T1000 (cell line): ENCODE measurements around the gene TMCC2.
"Not testable (repeated sequence)": the region's sequence is repeated elsewhere in the genome, so short reads cannot be mapped to it uniquely, and the experiment has no call there.

Experiments used
- DNase-seq: peaks from one replicate; lab custom pipeline; 2025; ENCODE audit warnings: mixed read lengths; lab: John Stamatoyannopoulos, UW

The TMCC2 gene

GRCh38 chr1:205261946-205262691 is 34.4 kb downstream of the TMCC2 start:
- no peak for DNase-seq

GRCh38 chr1:205262731-205263171 is 35.0 kb downstream of the TMCC2 start:
- DNase-seq = no peak

DNA sequence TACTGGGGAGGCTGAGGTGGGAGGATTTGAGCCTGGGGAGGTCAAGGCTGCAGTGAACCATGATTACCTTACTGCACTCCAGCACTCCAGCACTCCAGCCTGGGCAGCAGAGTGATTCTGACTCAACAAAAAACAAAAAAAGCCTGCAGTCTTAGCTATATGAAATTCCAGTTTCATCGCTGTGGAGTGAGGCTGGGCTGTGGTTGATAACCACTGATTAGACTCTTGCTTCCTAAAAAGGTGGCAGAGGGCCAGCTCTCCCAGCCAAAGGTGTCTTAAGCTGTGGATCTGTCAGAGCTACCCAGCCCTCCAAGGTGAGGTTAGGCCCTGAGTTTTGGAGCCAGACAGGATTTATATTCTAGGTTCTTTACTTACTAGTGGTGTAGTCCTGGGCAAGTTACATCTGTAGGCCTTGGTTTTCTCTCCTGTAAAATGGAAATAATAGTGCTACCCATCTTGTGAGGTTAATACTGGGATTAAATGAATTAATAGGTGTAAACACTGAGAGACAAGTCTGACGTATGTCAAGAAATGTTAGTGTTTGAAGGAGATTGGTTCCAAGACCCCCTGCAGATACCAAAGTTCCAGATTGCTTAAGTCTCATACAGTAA is 35.9 kb downstream of the TMCC2 start:
- DNase-seq = no peak

- DNase-seq = no peak
Observed at GRCh38 chr1:205266611-205267305, 39.0 kb downstream of the TMCC2 start.

- no peak for DNase-seq
Observed at GRCh38 chr1:205267306-205267902, 39.7 kb downstream of the TMCC2 start.

DNA sequence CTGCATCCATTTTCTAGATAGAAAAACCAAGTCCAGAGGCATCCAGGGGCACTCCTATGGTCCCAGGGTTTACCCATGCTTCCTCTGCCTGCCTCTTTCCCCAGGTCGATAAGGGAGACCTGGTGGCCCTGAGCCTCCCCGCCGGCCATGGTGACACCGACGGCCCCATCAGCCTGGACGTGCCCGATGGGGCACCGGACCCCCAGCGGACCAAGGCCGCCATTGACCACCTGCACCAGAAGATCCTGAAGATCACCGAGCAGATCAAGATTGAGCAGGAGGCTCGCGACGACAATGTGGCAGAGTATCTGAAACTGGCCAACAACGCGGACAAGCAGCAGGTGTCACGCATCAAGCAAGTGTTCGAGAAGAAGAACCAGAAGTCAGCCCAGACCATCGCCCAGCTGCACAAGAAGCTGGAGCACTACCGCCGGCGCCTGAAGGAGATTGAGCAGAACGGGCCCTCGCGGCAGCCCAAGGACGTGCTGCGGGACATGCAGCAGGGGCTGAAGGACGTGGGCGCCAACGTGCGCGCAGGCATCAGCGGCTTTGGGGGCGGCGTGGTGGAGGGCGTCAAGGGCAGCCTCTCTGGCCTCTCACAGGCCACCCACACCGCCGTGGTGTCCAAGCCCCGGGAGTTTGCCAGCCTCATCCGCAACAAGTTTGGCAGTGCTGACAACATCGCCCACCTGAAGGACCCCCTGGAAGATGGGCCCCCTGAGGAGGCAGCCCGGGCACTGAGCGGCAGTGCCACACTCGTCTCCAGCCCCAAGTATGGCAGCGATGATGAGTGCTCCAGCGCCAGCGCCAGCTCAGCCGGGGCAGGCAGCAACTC is 41.3 kb downstream of the TMCC2 start:
- no peak for DNase-seq

- no peak for DNase-seq
Observed at GRCh38 chr1:205269711-205270110, 42.0 kb downstream of the TMCC2 start.

DNA sequence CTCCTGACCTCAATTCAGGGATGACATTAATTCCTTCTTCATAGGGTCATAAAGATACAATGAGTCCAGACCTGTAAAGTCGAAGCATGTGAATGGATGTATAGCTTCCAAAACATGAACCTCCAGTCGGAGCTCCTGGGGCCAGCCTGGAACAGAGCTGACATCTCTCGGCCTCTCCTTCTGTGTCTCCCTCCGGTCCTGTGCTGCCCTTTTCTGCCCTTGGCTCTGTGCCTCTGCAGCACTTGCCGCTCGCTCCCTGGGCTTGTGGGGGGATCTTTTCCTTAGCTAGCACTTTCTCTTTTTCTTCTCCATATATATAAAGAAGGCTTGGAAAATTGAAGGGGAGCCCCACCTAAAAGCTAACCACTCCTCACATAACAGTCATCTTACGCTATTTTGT is 42.5 kb downstream of the TMCC2 start:
- no peak for DNase-seq

DNA sequence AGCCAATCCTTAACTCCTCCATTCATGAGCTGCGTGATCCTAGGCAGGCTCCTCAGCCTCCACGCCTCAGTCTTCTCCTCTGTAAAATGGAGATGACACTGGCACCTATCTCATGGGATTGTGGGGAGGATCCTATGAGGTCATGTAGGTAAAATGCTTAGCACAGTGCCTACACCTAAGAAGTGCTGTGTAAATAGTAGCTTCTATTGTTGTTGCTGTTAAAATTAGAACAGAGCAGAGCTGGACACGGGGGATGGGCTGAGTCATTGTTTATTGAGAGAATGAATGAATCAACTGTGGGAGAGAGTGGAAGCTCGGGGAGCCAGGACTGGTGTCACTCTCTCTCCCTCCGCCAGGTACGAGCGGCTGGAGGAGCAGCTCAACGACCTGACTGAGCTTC is 43.0 kb downstream of the TMCC2 start:
- DNase-seq = peak; percentile 22

GRCh38 chr1:205271277-205271676 is 43.5 kb downstream of the TMCC2 start:
- DNase-seq = peak; percentile 50

DNA sequence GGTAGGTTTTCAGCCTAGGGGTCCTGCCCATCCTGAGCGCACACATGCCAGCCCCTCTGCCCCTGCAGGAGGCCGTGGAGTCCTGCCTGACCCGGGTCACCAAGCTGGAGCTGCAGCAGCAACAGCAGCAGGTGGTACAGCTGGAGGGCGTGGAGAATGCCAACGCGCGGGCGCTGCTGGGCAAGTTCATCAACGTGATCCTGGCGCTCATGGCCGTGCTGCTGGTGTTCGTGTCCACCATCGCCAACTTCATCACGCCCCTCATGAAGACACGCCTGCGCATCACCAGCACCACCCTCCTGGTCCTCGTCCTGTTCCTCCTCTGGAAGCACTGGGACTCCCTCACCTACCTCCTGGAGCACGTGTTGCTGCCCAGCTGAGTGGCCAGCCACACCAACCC is 44.0 kb downstream of the TMCC2 start:
- DNase-seq = no peak

GRCh38 chr1:205272536-205272935 is 44.8 kb downstream of the TMCC2 start:
- no peak for DNase-seq

DNA sequence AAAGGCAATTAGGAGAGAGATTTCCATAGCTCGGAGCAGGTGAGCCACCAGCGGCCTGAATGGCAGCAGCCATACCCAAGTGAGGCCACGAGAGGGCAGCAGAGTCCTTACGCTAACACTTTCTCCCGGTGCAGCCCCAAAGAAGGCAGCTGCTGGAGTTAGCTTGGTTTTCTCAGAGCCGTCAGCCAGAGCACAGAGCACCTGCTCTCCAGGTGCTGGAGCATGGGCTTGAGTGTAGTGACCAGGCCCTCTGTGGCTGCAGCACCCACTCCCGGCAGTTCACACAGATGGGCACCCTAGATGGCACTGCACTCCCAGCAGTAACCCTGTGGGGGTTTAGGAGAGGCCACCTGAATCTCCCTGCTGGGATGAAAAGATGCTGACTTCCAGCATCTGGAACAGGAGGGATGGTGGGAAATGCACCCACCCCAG is 45.8 kb downstream of the TMCC2 start:
- peak; percentile 77 for DNase-seq

GRCh38 chr1:205274041-205274691 is 46.4 kb downstream of the TMCC2 start:
- peak; percentile 41 for DNase-seq

GRCh38 chr1:205275133-205275532 is 47.4 kb downstream of the TMCC2 start:
- no peak for DNase-seq

GRCh38 chr1:205275916-205276688 is 48.4 kb downstream of the TMCC2 start:
- no peak for DNase-seq

DNA sequence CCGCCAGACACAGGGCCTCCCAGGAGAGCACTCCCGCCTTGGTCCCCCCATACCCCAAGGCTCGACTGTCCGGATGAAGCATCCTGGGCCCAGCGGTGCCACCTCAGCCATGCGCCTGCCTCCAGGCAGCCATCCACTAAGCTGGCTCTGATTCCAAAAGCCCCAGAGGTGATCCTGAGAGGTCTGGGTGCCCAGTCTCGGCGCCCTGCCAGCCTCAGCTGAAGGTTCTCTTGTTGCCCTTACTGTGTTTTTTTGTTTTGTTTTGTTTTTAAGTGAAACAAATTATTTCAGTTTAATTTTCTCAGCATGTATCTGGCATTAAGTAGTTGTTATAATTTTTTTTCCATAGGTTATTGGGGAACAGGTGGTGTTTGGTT is 48.9 kb downstream of the TMCC2 start:
- DNase-seq = no peak

DNA sequence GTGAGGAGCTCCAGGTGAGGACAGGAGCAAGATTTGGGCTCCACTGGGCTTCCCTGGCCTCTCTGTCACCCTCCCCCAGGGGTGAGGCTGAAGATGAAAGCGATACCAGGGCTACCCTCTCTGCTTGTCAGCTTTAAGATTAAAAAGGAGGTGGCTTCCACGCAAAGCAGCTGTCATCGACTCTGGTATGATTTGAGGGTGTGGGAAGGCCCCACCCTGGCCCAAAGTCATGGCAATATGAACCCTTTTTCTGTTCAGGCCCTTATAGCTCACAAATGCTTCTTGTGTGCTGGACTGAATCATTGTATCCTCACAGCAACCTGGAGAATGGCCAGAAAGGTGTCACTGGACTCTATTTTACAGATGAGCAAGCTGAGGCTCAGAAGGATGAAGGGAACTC is 52.2 kb downstream of the TMCC2 start:
- no peak for DNase-seq

DNA sequence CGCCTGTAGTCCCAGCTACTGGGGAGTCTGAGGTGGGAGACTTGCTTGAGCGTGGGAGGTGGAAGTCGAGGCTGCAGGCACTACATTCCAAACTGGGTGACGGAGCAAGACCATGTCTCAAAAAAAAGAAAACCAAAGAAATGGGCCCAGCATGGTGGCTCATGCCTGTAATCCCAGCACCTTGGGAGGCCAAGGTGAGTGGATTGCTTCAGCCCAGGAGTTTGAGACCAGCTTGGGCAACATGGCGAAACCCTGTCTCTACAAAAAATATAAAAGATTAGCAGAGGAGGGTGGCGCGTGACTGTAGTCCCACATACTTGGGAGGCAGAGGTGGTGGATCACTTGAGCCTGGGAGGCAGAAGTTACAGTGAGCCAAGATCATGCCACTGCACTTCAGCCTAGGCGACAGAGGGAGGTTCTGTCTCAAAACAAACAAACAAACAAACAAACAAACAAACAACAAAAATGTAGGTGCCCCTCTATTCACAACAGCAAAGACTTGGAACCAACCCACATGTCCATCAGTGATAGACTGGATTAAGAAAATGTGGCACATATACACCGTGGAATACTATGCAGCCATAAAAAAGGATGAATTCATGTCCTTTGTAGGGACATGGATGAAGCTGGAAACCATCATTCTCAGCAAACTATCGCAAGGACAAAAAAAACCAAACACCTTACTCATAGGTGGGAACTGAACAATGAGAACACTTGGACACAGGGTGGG is 53.1 kb downstream of the TMCC2 start:
- not testable (repeated sequence) for DNase-seq
